ENCODE measurements around the gene ZBTB49. TPM values are rescaled to one million over a fixed set of nuclear protein-coding genes. Genes with fewer than 3 reads are reported as not detected.

The ZBTB49 gene
- total and polyA plus RNA-seq, 2 donors (not counting 1 experiment from before 2014, with no cell fraction given) = 7.0 to 16.9 TPM

GRCh38 chr4:4362991-4363697 lies 73.1 kb downstream of the ZBTB49 start:
- POLR2A ChIA-PET = no interaction called here
- CTCF ChIA-PET = interaction anchor here (0.9 kb wide), 1 partner anchor 27 kb away, joined by 3 read pairs; no protein-coding TSS in a partner anchor
- no peak for DNase-seq
- Mint-ChIP-seq H3K27ac (no peak overlapping the region), H3K4me1 (no peaks in the 10 kb centered on the region), H3K4me3 (no peak overlapping the region), H3K9me3 (ENCODE audit: insufficient read depth) (peaks cover 7% of the 10 kb centered on the region), H3K27me3 (peaks cover 36% of the 10 kb centered on the region)
- Histone ChIP-seq H3K36me3 (replicated peaks in 1 of 2; ENCODE audit: control extremely low read depth in 1 of 2, control insufficient read depth in 1 of 2, extremely low read depth in 1 of 2, insufficient read depth in 2 of 2, low read length in 1 of 2) (no peaks in the 10 kb centered on the region), H3K9ac (ENCODE audit: low read length) (no peak overlapping the region), H3K4me3 (ENCODE audit: control extremely low read depth in 1 of 5, extremely low read depth in 1 of 5, insufficient read depth in 1 of 5, low read depth in 2 of 5, low read length in 4 of 5) (no peak overlapping the region), H3K27me3 (replicated peaks in 1 of 4; ENCODE audit: control extremely low read depth in 1 of 4, control insufficient read depth in 3 of 4, insufficient read depth in 4 of 4, low read length in 3 of 4) (peaks cover 0 to 37% (median 3%) of the 10 kb centered on the region in 4 experiments), H3K27ac (ENCODE audit: low read length in 2 of 2) (no peak overlapping the region), H3K9me3 (ENCODE audit: control extremely low read depth in 1 of 3, control insufficient read depth in 2 of 3, insufficient read depth in 1 of 3, low read length in 2 of 3) (peaks cover 0 to 29% (median 3%) of the 10 kb centered on the region in 3 donors), H3K4me2 (replicated peaks; ENCODE audit: low read depth, low read length, poor library complexity, severe bottlenecking) (no peak overlapping the region), H3K4me1 (ENCODE audit: control insufficient read depth in 2 of 2, insufficient read depth in 2 of 2, low read length in 2 of 2) (no peaks in the 10 kb centered on the region), H4K20me1 (ENCODE audit: control insufficient read depth, insufficient read depth, low read length, poor library complexity, severe bottlenecking) (no peaks in the 10 kb centered on the region), H2AFZ (ENCODE audit: insufficient read depth, low read depth, low read length, poor library complexity, severe bottlenecking) (no peak overlapping the region), H3K79me2 (ENCODE audit: control insufficient read depth, insufficient read depth, low read length) (no peaks in the 10 kb centered on the region)
- 89% methylated on average over 13 of the region's 16 CpGs for WGBS (ENCODE audit: insufficient coverage)
- TF ChIP-seq EZH2 (IDR thresholded peaks at IDR 0.05; ENCODE audit: borderline replicate concordance, insufficient read depth, low read depth, low read length, poor library complexity, severe bottlenecking) = no peak
- TF ChIP-seq, protein P1, sequence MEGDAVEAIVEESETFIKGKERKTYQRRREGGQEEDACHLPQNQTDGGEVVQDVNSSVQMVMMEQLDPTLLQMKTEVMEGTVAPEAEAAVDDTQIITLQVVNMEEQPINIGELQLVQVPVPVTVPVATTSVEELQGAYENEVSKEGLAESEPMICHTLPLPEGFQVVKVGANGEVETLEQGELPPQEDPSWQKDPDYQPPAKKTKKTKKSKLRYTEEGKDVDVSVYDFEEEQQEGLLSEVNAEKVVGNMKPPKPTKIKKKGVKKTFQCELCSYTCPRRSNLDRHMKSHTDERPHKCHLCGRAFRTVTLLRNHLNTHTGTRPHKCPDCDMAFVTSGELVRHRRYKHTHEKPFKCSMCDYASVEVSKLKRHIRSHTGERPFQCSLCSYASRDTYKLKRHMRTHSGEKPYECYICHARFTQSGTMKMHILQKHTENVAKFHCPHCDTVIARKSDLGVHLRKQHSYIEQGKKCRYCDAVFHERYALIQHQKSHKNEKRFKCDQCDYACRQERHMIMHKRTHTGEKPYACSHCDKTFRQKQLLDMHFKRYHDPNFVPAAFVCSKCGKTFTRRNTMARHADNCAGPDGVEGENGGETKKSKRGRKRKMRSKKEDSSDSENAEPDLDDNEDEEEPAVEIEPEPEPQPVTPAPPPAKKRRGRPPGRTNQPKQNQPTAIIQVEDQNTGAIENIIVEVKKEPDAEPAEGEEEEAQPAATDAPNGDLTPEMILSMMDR (IDR thresholded peaks at IDR 0.05) = no peak
- no peak for ATAC-seq (ENCODE audit: low read depth)
- intact Hi-C loops (cut with micrococcal nuclease) = no loop called here

- DNase-seq (no peak), ATAC-seq (ENCODE audit: low read depth) (no peak)
- Histone ChIP-seq H3K27ac (ENCODE audit: low read length in 2 of 2) (no peak overlapping the region), H3K4me1 (ENCODE audit: control insufficient read depth in 2 of 2, insufficient read depth in 2 of 2, low read length in 2 of 2) (no peaks in the 10 kb centered on the region), H3K27me3 (replicated peaks in 1 of 4; ENCODE audit: control extremely low read depth in 1 of 4, control insufficient read depth in 3 of 4, insufficient read depth in 4 of 4, low read length in 3 of 4) (peaks cover 0 to 30% (median 3%) of the 10 kb centered on the region in 4 experiments), H3K36me3 (replicated peaks in 1 of 2; ENCODE audit: control extremely low read depth in 1 of 2, control insufficient read depth in 1 of 2, extremely low read depth in 1 of 2, insufficient read depth in 2 of 2, low read length in 1 of 2) (no peaks in the 10 kb centered on the region), H4K20me1 (ENCODE audit: control insufficient read depth, insufficient read depth, low read length, poor library complexity, severe bottlenecking) (no peaks in the 10 kb centered on the region), H3K9ac (ENCODE audit: low read length) (no peak overlapping the region), H3K9me3 (ENCODE audit: control extremely low read depth in 1 of 3, control insufficient read depth in 2 of 3, insufficient read depth in 1 of 3, low read length in 2 of 3) (peaks cover 0 to 29% (median 3%) of the 10 kb centered on the region in 3 donors), H2AFZ (ENCODE audit: insufficient read depth, low read depth, low read length, poor library complexity, severe bottlenecking) (no peak overlapping the region), H3K79me2 (ENCODE audit: control insufficient read depth, insufficient read depth, low read length) (no peaks in the 10 kb centered on the region), H3K4me2 (replicated peaks; ENCODE audit: low read depth, low read length, poor library complexity, severe bottlenecking) (no peak overlapping the region), H3K4me3 (ENCODE audit: control extremely low read depth in 1 of 5, extremely low read depth in 1 of 5, insufficient read depth in 1 of 5, low read depth in 2 of 5, low read length in 4 of 5) (no peak overlapping the region)
- TF ChIP-seq EZH2 (IDR thresholded peaks at IDR 0.05; ENCODE audit: borderline replicate concordance, insufficient read depth, low read depth, low read length, poor library complexity, severe bottlenecking) = no peak
- Mint-ChIP-seq H3K27me3 (peaks cover 31% of the 10 kb centered on the region), H3K27ac (no peak overlapping the region), H3K4me1 (no peaks in the 10 kb centered on the region), H3K4me3 (no peak overlapping the region), H3K9me3 (ENCODE audit: insufficient read depth) (peaks cover 7% of the 10 kb centered on the region)
- POLR2A ChIA-PET = no interaction called here
- CTCF ChIA-PET = no interaction called here
- intact Hi-C loops (cut with micrococcal nuclease) = no loop called here
- WGBS (ENCODE audit: insufficient coverage) = 67% methylated on average over 1 of the region's 3 CpGs
Measured at GRCh38 chr4:4364061-4364460, 74.0 kb downstream of the ZBTB49 start.
